GM10266 (cell line): ENCODE measurements around the gene SLC29A4.

ENCODE experiments used
- DNase-seq: peaks from one replicate; pipeline ENCODE4 v3.0.0; 2012; ENCODE audit errors: extremely low spot score
- TF ChIP-seq, protein P1 (sequence below): IDR thresholded peaks from 2 replicates; pipeline ENCODE4 v1.5.1; 2012; ENCODE audit warnings: mild to moderate bottlenecking, low read depth; ENCODE audit not compliant: control insufficient read depth, insufficient read depth; ENCODE audit errors: missing control alignments

Gene SLC29A4

DNA sequence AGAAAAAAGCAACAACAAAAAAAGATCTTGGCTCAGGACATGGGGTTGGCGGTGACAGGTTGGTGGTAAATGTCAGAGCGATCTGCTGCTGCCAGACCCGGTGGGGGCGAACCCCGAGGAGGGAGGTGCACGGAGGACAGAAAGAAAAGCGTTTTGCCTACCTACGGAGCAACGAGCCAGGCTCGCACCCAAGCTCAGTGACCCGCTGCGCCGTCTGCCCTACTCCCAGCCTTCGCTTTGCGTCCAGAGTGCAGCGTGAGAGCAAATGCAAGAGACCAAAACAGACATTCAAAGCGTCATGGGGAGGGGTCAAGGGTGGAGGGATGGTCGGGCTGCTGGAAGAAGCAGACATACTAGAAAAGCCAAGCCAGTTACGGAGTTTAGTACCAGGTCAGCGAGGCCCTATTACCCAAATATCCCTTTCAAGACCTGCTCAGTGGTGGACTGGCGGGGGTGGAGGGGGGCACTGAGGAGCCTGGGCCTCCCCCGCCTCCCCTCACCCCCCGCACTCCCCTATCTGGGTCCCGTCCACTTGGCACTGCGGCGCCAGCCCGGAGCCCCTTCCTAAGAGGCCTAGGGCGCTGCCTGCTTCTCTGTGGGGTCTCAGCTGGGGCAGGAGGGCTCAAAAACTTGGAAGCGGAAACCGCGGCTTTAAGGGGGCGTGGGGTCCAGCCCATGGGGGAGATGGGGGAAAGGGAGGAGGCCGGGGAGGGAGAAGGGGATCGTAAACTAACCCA is 66.9 kb downstream of the SLC29A4 start:
- TF ChIP-seq, protein P1, sequence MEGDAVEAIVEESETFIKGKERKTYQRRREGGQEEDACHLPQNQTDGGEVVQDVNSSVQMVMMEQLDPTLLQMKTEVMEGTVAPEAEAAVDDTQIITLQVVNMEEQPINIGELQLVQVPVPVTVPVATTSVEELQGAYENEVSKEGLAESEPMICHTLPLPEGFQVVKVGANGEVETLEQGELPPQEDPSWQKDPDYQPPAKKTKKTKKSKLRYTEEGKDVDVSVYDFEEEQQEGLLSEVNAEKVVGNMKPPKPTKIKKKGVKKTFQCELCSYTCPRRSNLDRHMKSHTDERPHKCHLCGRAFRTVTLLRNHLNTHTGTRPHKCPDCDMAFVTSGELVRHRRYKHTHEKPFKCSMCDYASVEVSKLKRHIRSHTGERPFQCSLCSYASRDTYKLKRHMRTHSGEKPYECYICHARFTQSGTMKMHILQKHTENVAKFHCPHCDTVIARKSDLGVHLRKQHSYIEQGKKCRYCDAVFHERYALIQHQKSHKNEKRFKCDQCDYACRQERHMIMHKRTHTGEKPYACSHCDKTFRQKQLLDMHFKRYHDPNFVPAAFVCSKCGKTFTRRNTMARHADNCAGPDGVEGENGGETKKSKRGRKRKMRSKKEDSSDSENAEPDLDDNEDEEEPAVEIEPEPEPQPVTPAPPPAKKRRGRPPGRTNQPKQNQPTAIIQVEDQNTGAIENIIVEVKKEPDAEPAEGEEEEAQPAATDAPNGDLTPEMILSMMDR: no peak
- no peak for DNase-seq

DNA sequence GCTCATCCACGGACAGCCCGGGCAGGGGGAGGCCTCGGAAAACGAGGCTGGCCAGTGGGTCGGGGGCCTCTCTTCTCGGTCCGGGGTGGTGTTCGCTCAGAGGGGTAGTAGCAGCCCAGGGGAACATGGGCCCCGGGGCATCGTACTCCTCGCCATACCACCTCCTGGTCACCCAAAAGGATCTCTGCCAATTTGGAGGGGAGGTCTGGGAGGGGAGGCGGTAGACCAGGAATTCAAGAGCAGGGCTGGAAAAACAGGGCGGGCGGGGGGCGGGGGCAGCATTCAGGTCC is 67.4 kb downstream of the SLC29A4 start:
- TF ChIP-seq, protein P1: no peak
- DNase-seq: no peak

DNA sequence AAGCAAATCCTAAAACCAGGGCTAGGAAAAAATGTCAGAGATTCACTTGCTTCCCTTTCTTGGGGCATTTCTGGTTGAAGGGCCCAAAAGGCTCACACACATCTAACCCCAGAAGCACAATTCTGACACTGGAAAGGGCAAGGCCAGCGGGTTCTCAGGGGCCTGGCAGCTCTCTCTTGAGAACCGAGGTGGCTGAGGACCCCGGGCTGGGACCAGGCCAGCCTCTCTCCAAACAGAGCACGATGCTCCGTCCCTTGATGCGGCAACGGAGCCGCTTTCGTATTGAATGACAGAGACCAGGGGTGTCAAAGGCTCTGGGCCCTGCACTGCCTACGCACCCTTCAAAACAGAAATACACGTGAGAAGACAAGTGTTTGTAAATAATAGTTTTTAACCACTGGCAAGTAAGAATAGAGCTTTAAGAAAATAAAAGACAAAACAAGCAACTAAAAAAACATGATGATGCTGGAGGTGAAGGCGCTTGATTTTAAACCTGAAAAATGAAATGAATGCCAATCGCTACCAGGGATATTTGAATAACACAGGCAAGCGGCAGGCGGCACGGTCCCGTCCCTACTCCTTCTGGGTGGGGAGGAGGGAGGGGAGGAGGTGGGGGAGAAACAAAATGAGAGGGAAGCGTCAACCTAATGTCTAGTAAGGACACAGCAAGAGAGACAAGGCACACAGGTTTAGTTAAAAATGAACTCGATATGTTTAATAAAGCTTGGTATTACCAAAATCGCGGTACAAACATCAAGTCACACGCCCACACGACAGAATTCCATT is 68.0 kb downstream of the SLC29A4 start:
- DNase-seq: no peak
- TF ChIP-seq, protein P1: no peak

DNA sequence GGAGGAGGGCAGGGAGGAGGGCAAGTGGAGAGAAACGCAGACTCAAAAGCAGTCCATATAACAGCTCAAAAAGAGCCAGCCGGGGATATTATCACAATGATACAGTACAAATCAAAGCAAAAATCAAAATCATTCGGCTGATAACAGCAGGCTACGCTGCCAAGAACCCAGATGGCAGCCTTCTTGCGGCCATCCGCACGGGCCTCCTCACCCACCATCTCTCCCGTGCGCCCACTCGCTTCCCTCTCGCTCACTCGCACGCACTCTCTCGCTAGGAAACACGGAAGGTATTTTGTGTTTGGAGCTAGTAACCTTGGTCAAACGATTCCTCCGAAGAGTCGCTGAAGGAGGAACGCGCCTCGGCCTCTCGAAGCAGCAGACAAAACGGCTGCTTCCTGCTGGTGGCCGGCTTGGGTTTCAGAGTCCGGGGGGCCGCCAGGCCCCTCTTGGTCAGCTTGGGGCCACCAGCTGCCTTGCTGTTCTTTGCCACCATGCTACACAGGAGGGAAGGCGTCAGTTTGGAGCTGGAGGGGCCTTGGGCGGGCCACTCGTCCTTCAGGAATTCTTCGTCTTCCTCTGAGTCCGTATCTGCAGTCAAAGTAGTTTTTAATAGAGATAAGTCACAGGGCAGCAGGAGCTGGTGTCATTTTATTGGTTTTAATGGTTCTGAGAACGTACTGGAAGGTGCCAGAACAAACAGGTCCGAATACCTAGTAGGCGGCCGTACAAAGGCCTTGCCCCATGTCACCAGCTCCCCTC is 68.9 kb downstream of the SLC29A4 start:
- DNase-seq: no peak
- TF ChIP-seq, protein P1: no peak

DNA sequence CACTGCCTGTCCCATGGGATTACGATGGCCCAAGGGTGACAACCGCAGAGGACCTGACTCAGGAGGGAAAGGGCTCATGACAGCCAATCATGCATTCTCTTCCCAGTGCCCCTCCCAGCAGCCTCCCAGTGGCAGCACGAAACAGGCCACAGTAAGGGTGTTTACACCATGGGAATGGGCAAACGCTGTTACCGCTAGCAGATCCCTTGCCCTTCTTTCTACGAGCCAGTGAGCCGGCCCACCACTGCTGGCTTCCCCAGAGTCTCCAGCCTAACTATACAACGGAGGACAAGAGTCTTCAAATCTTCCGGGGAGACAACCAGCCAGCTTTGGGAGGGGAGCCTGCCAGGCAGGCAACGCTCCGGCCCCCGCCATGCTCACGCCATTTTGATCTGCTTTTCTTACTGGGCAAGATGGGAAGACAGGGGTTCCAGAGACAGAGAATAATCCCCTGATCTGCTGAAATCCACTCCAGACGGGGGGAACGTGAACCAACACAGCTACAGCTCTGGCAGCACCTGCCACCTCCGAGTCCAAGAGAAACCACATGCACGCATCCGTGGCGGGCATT is 69.8 kb downstream of the SLC29A4 start:
- TF ChIP-seq, protein P1: no peak
- DNase-seq: no peak

DNA sequence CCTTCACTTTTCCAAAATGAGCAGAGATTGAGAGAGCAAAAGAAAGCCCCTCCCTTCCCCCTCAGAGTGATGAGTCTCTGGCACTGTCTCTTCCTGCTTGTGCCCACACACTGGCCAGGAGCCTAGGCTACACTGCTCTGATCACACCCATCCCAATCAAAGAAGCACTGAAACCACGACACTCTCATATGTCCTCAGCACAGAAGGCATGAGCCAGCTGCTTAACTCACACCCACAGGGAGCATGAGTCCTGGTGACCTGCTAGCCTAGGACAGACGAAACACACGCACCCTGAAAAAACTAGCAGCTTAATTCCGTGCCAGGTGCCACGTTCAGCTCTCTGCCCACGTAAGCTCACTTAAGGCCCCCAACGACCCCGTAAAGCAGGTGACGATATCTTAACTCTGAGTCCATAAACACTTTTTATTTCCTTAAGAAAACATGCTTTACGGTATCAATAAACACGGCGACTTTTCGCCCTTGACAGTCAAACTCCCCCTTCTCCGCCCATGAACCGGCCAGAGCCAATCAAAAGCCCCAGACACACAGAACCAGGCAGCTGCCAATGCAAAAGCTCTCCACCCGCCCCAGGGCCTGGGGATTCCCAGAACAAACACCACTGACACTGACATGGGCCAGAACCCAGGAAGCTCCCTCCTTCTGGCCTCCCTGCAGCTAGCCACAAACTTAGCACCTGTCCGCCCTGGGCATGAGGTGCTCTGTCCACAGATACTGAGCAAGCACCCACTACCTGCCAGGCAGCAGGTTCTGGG is 71.9 kb downstream of the SLC29A4 start:
- TF ChIP-seq, protein P1: no peak
- no peak for DNase-seq
